ENCODE results near the gene LGR4. TPM values are rescaled to one million over a fixed set of nuclear protein-coding genes. Genes with fewer than 3 reads are reported as not detected.

Gene LGR4
- total and polyA plus RNA-seq, 2 of the 4 experiments (the other 2 are of a cell fraction), result 2.9 to 6.8 TPM

DNA sequence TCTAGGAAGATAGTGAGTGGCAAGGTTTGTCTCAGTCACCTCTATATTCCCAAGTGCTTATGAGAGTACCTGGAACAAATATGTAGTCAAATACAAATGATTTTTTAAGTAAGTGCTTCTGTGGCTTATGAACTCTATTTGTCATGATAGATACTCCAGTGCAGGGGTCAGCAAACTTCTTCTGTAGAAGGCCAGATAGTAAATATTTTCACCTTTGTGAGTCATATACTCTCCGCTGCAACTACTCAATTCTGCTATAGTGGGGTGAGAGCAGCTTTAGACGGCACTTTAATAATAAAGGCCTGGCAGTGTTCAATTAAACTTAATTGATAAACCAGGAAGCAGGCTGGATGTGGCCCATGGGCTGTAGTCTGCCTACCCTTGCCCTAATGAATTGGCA, 97.2 kb downstream of the LGR4 start:
- no peak overlapping the region for H2AK5ac ChIP-seq (ENCODE audit: low read depth, low read length)
- H2BK15ac ChIP-seq (ENCODE audit: low read depth, low read length), result no peak overlapping the region
- no peak overlapping the region for H3K9ac ChIP-seq (ENCODE audit: low read depth, low read length)
- no peak overlapping the region for H2BK5ac ChIP-seq (ENCODE audit: low read depth, low read length, poor library complexity, severe bottlenecking)
- BruUV-seq (replicated peaks), result no TSS peak
- H4K91ac ChIP-seq (ENCODE audit: insufficient read depth, low read depth, low read length), result no peak overlapping the region
- in situ Hi-C loops (cut with MboI; ENCODE audit: low sequenced_read_pairs), result no loop called here
- no peak overlapping the region for H3K18ac ChIP-seq (ENCODE audit: low read depth, low read length)
- H3K79me1 ChIP-seq (ENCODE audit: low read depth in 1 of 2, low read length in 2 of 2), result no peaks in the 10 kb centered on the region
- H2BK120ac ChIP-seq (ENCODE audit: low read depth, low read length), result no peak overlapping the region
- H3K27ac ChIP-seq (ENCODE audit: insufficient read depth, low read length), result no peak overlapping the region
- ATAC-seq (ENCODE audit: low read depth) (no peak), DNase-seq (no peak)
- H3K4me2 ChIP-seq (ENCODE audit: low read depth, low read length), result no peak overlapping the region
- H4K20me1 ChIP-seq (ENCODE audit: insufficient read depth, low read length), result no peaks in the 10 kb centered on the region
- CTCF ChIA-PET, result interaction anchor here (0.6 kb wide), 1 partner anchor 44 kb away, joined by 3 read pairs; no protein-coding TSS in a partner anchor
- TF ChIP-seq, protein P1, sequence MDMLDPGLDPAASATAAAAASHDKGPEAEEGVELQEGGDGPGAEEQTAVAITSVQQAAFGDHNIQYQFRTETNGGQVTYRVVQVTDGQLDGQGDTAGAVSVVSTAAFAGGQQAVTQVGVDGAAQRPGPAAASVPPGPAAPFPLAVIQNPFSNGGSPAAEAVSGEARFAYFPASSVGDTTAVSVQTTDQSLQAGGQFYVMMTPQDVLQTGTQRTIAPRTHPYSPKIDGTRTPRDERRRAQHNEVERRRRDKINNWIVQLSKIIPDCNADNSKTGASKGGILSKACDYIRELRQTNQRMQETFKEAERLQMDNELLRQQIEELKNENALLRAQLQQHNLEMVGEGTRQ (IDR thresholded peaks at IDR 0.05; ENCODE audit: low read depth, low read length), result no peak
- TF ChIP-seq FOS (IDR thresholded peaks at IDR 0.05; ENCODE audit: low read depth, low read length) (no peak), CEBPB (IDR thresholded peaks at IDR 0.05; ENCODE audit: low read depth, low read length) (no peak), RAD21 (IDR thresholded peaks at IDR 0.05; ENCODE audit: low read length) (no peak), BHLHE40 (IDR thresholded peaks at IDR 0.05; ENCODE audit: low read depth, low read length) (no peak), POLR2A (IDR thresholded peaks at IDR 0.05; ENCODE audit: low read depth, low read length) (no peak), RFX5 (IDR thresholded peaks at IDR 0.05; ENCODE audit: low read depth, low read length) (no peak), MAZ (IDR thresholded peaks at IDR 0.05; ENCODE audit: borderline replicate concordance, low read depth, low read length) (no peak)
- TF ChIP-seq, protein P2, sequence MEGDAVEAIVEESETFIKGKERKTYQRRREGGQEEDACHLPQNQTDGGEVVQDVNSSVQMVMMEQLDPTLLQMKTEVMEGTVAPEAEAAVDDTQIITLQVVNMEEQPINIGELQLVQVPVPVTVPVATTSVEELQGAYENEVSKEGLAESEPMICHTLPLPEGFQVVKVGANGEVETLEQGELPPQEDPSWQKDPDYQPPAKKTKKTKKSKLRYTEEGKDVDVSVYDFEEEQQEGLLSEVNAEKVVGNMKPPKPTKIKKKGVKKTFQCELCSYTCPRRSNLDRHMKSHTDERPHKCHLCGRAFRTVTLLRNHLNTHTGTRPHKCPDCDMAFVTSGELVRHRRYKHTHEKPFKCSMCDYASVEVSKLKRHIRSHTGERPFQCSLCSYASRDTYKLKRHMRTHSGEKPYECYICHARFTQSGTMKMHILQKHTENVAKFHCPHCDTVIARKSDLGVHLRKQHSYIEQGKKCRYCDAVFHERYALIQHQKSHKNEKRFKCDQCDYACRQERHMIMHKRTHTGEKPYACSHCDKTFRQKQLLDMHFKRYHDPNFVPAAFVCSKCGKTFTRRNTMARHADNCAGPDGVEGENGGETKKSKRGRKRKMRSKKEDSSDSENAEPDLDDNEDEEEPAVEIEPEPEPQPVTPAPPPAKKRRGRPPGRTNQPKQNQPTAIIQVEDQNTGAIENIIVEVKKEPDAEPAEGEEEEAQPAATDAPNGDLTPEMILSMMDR (conservative IDR thresholded peaks at IDR 0.05; ENCODE audit: low read depth, low read length), result no peak
- H3K4me3 ChIP-seq (ENCODE audit: insufficient read depth, low read depth, low read length), result no peak overlapping the region
- no peak overlapping the region for H3K23ac ChIP-seq (ENCODE audit: low read depth, low read length)
- dilution Hi-C loops (cut with HindIII; ENCODE audit: low sequenced_read_pairs, unreplicated experiment), result no loop called here
- H4K5ac ChIP-seq (ENCODE audit: low read depth, low read length), result no peak overlapping the region
- no peak overlapping the region for H3K4ac ChIP-seq (ENCODE audit: low read depth, low read length)
- no peak overlapping the region for H4K8ac ChIP-seq (ENCODE audit: low read depth in 2 of 2, low read length in 2 of 2)
- no peak overlapping the region for H3K56ac ChIP-seq (ENCODE audit: extremely low read depth, insufficient read depth, low read length)
- no peak overlapping the region for H3K14ac ChIP-seq (replicated peaks; ENCODE audit: low read depth, low read length)
- 0 out of 2 replicates have a peak, but pooled peaks cover 1% of the 10 kb centered on the region for H3K36me3 ChIP-seq (ENCODE audit: control insufficient read depth, insufficient read depth, low read length)
- H3K9me1 ChIP-seq (ENCODE audit: insufficient read depth, low read length), result no peaks in the 10 kb centered on the region
- POLR2A ChIA-PET (ENCODE audit: unreplicated experiment), result no interaction called here
- H3K27me3 ChIP-seq (ENCODE audit: control insufficient read depth, insufficient read depth, low read length), result no peaks in the 10 kb centered on the region
- no peaks in the 10 kb centered on the region for H3K4me1 ChIP-seq (ENCODE audit: control insufficient read depth, insufficient read depth, low read length)
- H2AK9ac ChIP-seq (replicated peaks; ENCODE audit: low read depth, low read length, poor library complexity), result no peak overlapping the region
- no peak overlapping the region for H2AFZ ChIP-seq (replicated peaks; ENCODE audit: low read length, poor library complexity)
- H2BK20ac ChIP-seq (ENCODE audit: low read depth, low read length), result no peak overlapping the region
- no CpG with 5 or more reads among the region's 2 CpGs for WGBS, 2 experiments (ENCODE audit: extremely low coverage in 2 of 2, insufficient read length in 1 of 2)
- intact Hi-C loops (cut with micrococcal nuclease), result no loop called here
- H3K9me3 ChIP-seq (ENCODE audit: control insufficient read depth, insufficient read depth, low read length), result no peaks in the 10 kb centered on the region

Measured in IMR-90 (cell line).